DOHH2 (cell line): ENCODE results near the gene PLCB4.

ENCODE experiments used
- H3F3A ChIP-seq: fragments of 200-600 bp; sonication (generic), shearing (Covaris generic); 2 replicates; pipeline ENCODE4 v1.6.0; 2016; ENCODE audit warnings: antibody characterized with exemption, mild to moderate bottlenecking; ENCODE audit not compliant: control insufficient read depth, insufficient read depth
- H3K27ac ChIP-seq: fragments of 200-600 bp; sonication (generic); 2 replicates; pipeline ENCODE4 v1.5.1; 2014; ENCODE audit warnings: low read depth, mild to moderate bottlenecking, low read length, moderate library complexity
- H3K27me3 ChIP-seq: fragments of 200-600 bp; sonication (generic); 2 replicates; pipeline ENCODE4 v1.6.1; 2014; ENCODE audit warnings: mild to moderate bottlenecking, low read length, mixed read lengths; ENCODE audit not compliant: control insufficient read depth
- H3K36me3 ChIP-seq: fragments of 200-600 bp; sonication (generic); 2 replicates; pipeline ENCODE4 v1.6.1; 2014; ENCODE audit warnings: mild to moderate bottlenecking, low read length, moderate library complexity, mixed read lengths; ENCODE audit not compliant: control insufficient read depth
- H3K4me1 ChIP-seq: fragments of 200-600 bp; sonication (generic); 2 replicates; pipeline ENCODE4 v1.6.1; 2014; ENCODE audit warnings: mild to moderate bottlenecking, low read length, mixed read lengths; ENCODE audit not compliant: control insufficient read depth
- H3K4me2 ChIP-seq: fragments of 200-600 bp; sonication (generic); 2 replicates; pipeline ENCODE4 v1.6.0; 2014; ENCODE audit warnings: mild to moderate bottlenecking, low read length, moderate library complexity
- H3K4me3 ChIP-seq: fragments of 200-600 bp; sonication (generic); 2 replicates; pipeline ENCODE4 v1.5.1; 2014; ENCODE audit warnings: mild to moderate bottlenecking, low read length, mixed read lengths
- H3K79me2 ChIP-seq: fragments of 200-600 bp; sonication (generic); 2 replicates; pipeline ENCODE4 v1.6.1; 2014; ENCODE audit warnings: mild to moderate bottlenecking, low read length, mixed read lengths; ENCODE audit not compliant: control insufficient read depth
- H3K9me2 ChIP-seq: fragments of 200-600 bp; sonication (generic); replicated peaks from 2 replicates; pipeline ENCODE4 v1.6.1; 2014; ENCODE audit warnings: mild to moderate bottlenecking, low read length, mixed read lengths; ENCODE audit not compliant: control insufficient read depth
- H3K9me3 ChIP-seq: fragments of 200-600 bp; sonication (generic); 2 replicates; pipeline ENCODE4 v1.6.1; 2014; ENCODE audit warnings: antibody characterized with exemption, low read length, mixed read lengths; ENCODE audit not compliant: control insufficient read depth, insufficient read depth
- H4K20me1 ChIP-seq: fragments of 200-600 bp; sonication (generic); 2 replicates; pipeline ENCODE4 v1.6.0; 2014; ENCODE audit warnings: low read depth, mild to moderate bottlenecking, antibody characterized with exemption, low read length, moderate library complexity; ENCODE audit not compliant: control insufficient read depth, insufficient read depth
- CTCF ChIP-seq: fragments of 200-600 bp; sonication (generic); IDR thresholded peaks from one replicate; pipeline ENCODE4 v1.5.1; 2014; ENCODE audit warnings: antibody characterized with exemption, mild to moderate bottlenecking, low read depth, low read length; ENCODE audit not compliant: poor library complexity, severe bottlenecking
- EZH2phosphoT487 ChIP-seq: fragments of 200-600 bp; sonication (generic); IDR thresholded peaks from 2 replicates; pipeline ENCODE4 v1.6.1; 2017; ENCODE audit warnings: borderline replicate concordance, mild to moderate bottlenecking, antibody characterized with exemption, low read length, moderate library complexity, mixed read lengths

PLCB4 gene

DNA sequence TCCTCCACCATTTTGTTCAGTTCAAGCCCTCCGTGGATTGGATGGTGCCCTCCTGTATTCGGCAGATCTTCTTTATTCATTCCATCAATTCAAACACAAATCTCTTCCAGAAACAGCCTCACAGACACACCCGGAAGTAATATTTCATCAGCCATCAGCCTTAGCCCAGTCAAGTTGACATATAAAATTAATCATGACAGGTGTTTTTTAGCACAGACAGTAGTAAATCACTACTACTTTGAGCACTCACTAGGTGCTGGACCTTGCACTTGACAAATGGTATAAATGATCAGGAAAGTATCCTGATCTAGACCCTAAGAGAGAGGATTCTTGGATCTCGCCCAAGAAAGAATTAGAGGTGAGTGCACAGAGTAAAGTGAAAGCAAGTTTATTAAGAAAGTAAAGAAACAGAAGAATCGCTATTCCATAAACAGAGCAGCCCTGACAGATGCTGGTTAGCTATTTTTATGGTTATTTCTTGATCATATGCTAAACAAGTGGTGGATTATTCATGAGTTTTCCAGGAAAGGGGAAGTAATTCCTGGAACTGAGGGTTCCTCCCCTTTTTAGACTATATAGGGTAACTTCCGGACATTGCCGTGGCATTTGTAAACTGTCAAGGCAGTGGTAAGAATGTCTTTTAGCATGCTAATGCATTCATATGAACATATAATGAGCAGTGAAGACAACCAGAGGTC lies 250.9 kb downstream of the PLCB4 start:
- H3K9me2 ChIP-seq, result no peaks in the 10 kb centered on the region
- H3K9me3 ChIP-seq, result no peaks in the 10 kb centered on the region
- no peak overlapping the region for H3K4me2 ChIP-seq
- no peaks in the 10 kb centered on the region for H3K27me3 ChIP-seq
- H3F3A ChIP-seq, result no peaks in the 10 kb centered on the region
- no peak for TF ChIP-seq EZH2phosphoT487
- no peak for TF ChIP-seq CTCF
- no peaks in the 10 kb centered on the region for H3K79me2 ChIP-seq
- H3K4me3 ChIP-seq, result no peak overlapping the region
- H4K20me1 ChIP-seq, result no peaks in the 10 kb centered on the region
- H3K4me1 ChIP-seq, result no peaks in the 10 kb centered on the region
- no peaks in the 10 kb centered on the region for H3K36me3 ChIP-seq
- H3K27ac ChIP-seq, result no peak overlapping the region

- Histone ChIP-seq H3K79me2 (no peaks in the 10 kb centered on the region), H3K4me1 (no peaks in the 10 kb centered on the region), H3K4me2 (no peak overlapping the region), H3K36me3 (no peaks in the 10 kb centered on the region), H3K9me2 (no peaks in the 10 kb centered on the region), H3K4me3 (no peak overlapping the region), H3K9me3 (no peaks in the 10 kb centered on the region), H4K20me1 (no peaks in the 10 kb centered on the region), H3K27me3 (no peaks in the 10 kb centered on the region), H3K27ac (no peak overlapping the region), H3F3A (no peaks in the 10 kb centered on the region)
- TF ChIP-seq CTCF (no peak), EZH2phosphoT487 (no peak)
Observed at GRCh38 chr20:9321007-9321406, 252.1 kb downstream of the PLCB4 start.

GRCh38 chr20:9322661-9323060 lies 253.8 kb downstream of the PLCB4 start:
- Histone ChIP-seq H3K4me2 (no peak overlapping the region), H3K27ac (no peak overlapping the region), H3F3A (no peaks in the 10 kb centered on the region), H3K36me3 (no peaks in the 10 kb centered on the region), H3K27me3 (no peaks in the 10 kb centered on the region), H3K79me2 (no peaks in the 10 kb centered on the region), H3K4me3 (no peak overlapping the region), H3K9me3 (no peaks in the 10 kb centered on the region), H3K4me1 (no peaks in the 10 kb centered on the region), H3K9me2 (no peaks in the 10 kb centered on the region), H4K20me1 (no peaks in the 10 kb centered on the region)
- TF ChIP-seq CTCF, result no peak
